Liver (tissue), 9 donors: ENCODE results near the gene RALY. TPM values are rescaled to one million over a fixed set of nuclear protein-coding genes. Genes with fewer than 3 reads are reported as not detected.
"Not testable (repeated sequence)": the region's sequence is repeated elsewhere in the genome, so short reads cannot be mapped to it uniquely, and the experiment has no call there.

Source experiments
- DNase-seq: peaks from one replicate; pipeline ENCODE4 v3.0.0-alpha.2; 2017; ENCODE audit warnings: low spot score
- H3K27ac ChIP-seq, 2 donors: one replicate each; pipeline ENCODE4 v1.7.0; 2013; ENCODE audit warnings: inconsistent platforms in 2 of 2, low read length in 2 of 2, control low read depth in 1 of 2, low read depth in 1 of 2, mild to moderate bottlenecking in 1 of 2
- H3K27me3 ChIP-seq, 4 donors: one replicate each; pipeline versions ENCODE4 v1.6.1 to v1.7.0; 2013; ENCODE audit warnings: low read length in 3 of 4, inconsistent platforms in 1 of 4, mild to moderate bottlenecking in 1 of 4, moderate library complexity in 1 of 4; ENCODE audit not compliant: control insufficient read depth in 4 of 4, insufficient read depth in 4 of 4
- H3K36me3 ChIP-seq, 4 donors: one replicate each; pipeline versions ENCODE4 v1.6.1 to v1.7.0; 2013; ENCODE audit warnings: low read length in 3 of 4, mild to moderate bottlenecking in 3 of 4, low read depth in 1 of 4, moderate library complexity in 1 of 4; ENCODE audit not compliant: control insufficient read depth in 4 of 4, insufficient read depth in 3 of 4
- H3K4me1 ChIP-seq, 4 donors: one replicate each; pipeline versions ENCODE4 v1.6.1 to v1.7.0; 2013; ENCODE audit warnings: low read length in 3 of 4, mild to moderate bottlenecking in 3 of 4, moderate library complexity in 1 of 4; ENCODE audit not compliant: control insufficient read depth in 4 of 4, insufficient read depth in 4 of 4
- H3K4me3 ChIP-seq, 3 donors: one replicate each; pipeline versions ENCODE4 v1.6.1 to v1.7.0; 2013; ENCODE audit warnings: low read length in 3 of 3, control low read depth in 1 of 3, low read depth in 1 of 3, mild to moderate bottlenecking in 1 of 3
- H3K9ac ChIP-seq, 2 donors: one replicate each; pipeline ENCODE4 v1.7.0; 2013; ENCODE audit warnings: low read length in 2 of 2, mild to moderate bottlenecking in 2 of 2, moderate library complexity in 2 of 2, control low read depth in 1 of 2, low read depth in 1 of 2
- H3K9me3 ChIP-seq, 4 donors: one replicate each; pipeline versions ENCODE4 v1.6.1 to v1.7.0; 2013; ENCODE audit warnings: low read length in 3 of 4; ENCODE audit not compliant: control insufficient read depth in 4 of 4
- ATF3 ChIP-seq: IDR thresholded peaks from 2 replicates; pipeline ENCODE4 v1.6.1; 2016; ENCODE audit warnings: antibody characterized with exemption
- CTCF ChIP-seq: fragments of 150-350 bp; IDR thresholded peaks from 2 replicates; pipeline ENCODE4 v1.5.1; 2017; ENCODE audit warnings: improper control_type of control experiment, low read depth, low read length; ENCODE audit not compliant: missing input control
- FOXA1 ChIP-seq: IDR thresholded peaks from 2 replicates; pipeline ENCODE4 v1.6.1; 2016; ENCODE audit warnings: antibody characterized with exemption
- FOXA2 ChIP-seq: IDR thresholded peaks from 2 replicates; pipeline ENCODE4 v1.6.1; 2016; ENCODE audit warnings: antibody characterized with exemption
- HNF4A ChIP-seq, 2 donors: conservative IDR thresholded peaks; 2 replicates each; pipeline ENCODE4 v1.6.1; 2016; ENCODE audit warnings: antibody characterized with exemption in 2 of 2, mild to moderate bottlenecking in 2 of 2
- HNF4G ChIP-seq: IDR thresholded peaks from 2 replicates; pipeline ENCODE4 v1.6.1; 2016; ENCODE audit warnings: antibody characterized with exemption
- JUND ChIP-seq, 2 donors: IDR thresholded peaks; 2 replicates each; pipeline ENCODE4 v1.6.1; 2016; ENCODE audit warnings: antibody characterized with exemption in 2 of 2
- MAX ChIP-seq: IDR thresholded peaks from 2 replicates; pipeline ENCODE4 v1.6.1; 2016; ENCODE audit warnings: antibody characterized with exemption
- NR2F2 ChIP-seq: IDR thresholded peaks from 2 replicates; pipeline ENCODE4 v1.6.1; 2016; ENCODE audit warnings: antibody characterized with exemption
- RAD21 ChIP-seq, 2 donors: IDR thresholded peaks; 2 replicates each; pipeline ENCODE4 v1.6.1; 2016; ENCODE audit warnings: antibody characterized with exemption in 2 of 2, mild to moderate bottlenecking in 2 of 2
- RXRA ChIP-seq, 2 donors: IDR thresholded peaks; 2 replicates each; pipeline ENCODE4 v1.6.1; 2017 to 2018; ENCODE audit warnings: antibody characterized with exemption in 2 of 2, mild to moderate bottlenecking in 1 of 2
- ZBTB33 ChIP-seq: IDR thresholded peaks from 2 replicates; pipeline ENCODE4 v1.6.1; 2016; ENCODE audit warnings: antibody characterized with exemption
- WGBS: extraction: QIAGEN DNeasy Blood & Tissue Kit; methylation state at CpG from one replicate; pipeline ENCODE4 v1.1.7; 2013; 5-methylcytosine and 5-hydroxymethylcytosine counted together
- polyA plus RNA-seq, 2 donors: library from polyadenylated mRNA; stranded (reverse) in 1 of 2; unstranded in 1 of 2; fragments of 200-250 nt in 1 of 2; fragments of >200 nt in 1 of 2; fragmentation: Nextera tagmentation in 1 of 2; extraction: Ambion mirVana in 1 of 2; gene quantifications; one replicate each; pipeline versions ENCODE4 v1.2.1 to v1.2.3, GENCODE V29; 2013 to 2015
- total RNA-seq, 2 donors: library from RNA; depleted of rRNA; stranded (reverse); fragments of >200 nt; gene quantifications; one replicate each; pipeline ENCODE4 v1.2.3, GENCODE V29; 2014
- donor health status: healthy.
- donor health status: healthy.
- donor health status: healthy.
- donor health status: healthy.
- donor health status: healthy.

Gene RALY
- total and polyA plus RNA-seq, 4 donors = 23.1 to 47.4 (median 33.3) TPM

- H3K36me3 ChIP-seq = no peaks in the 10 kb centered on the region
- no peak overlapping the region for H3K9ac ChIP-seq
- H3K27ac ChIP-seq = peak overlapping the region in 1 of 2 donors; percentile 21
- 20% methylated on average over 5 of the region's 5 CpGs for WGBS
- peaks cover 6 to 38% (median 31%) of the 10 kb centered on the region in 4 donors for H3K4me1 ChIP-seq
- no peak for DNase-seq
- TF ChIP-seq HNF4A (conservative IDR thresholded peaks at IDR 0.05) = no peak
- TF ChIP-seq NR2F2 = no peak
- no peak for TF ChIP-seq CTCF
- no peak for TF ChIP-seq RAD21 (IDR thresholded peaks at IDR 0.05)
- no peak for TF ChIP-seq HNF4G
- H3K27me3 ChIP-seq = no peaks in the 10 kb centered on the region
- no peaks in the 10 kb centered on the region for H3K9me3 ChIP-seq
- no peak overlapping the region for H3K4me3 ChIP-seq
These were observed 31.1 kb downstream of the RALY start for GRCh38 chr20:34024723-34025351.

- H3K9me3 ChIP-seq, H3K4me3 ChIP-seq, H3K9ac ChIP-seq, H3K36me3 ChIP-seq, H3K27ac ChIP-seq, H3K27me3 ChIP-seq, DNase-seq: not testable (repeated sequence)
- H3K4me1 ChIP-seq = peaks cover 6 to 30% (median 27%) of the 10 kb centered on the region in 4 donors
- 97% methylated on average over 6 of the region's 6 CpGs for WGBS
These were observed 34.3 kb downstream of the RALY start for GRCh38 chr20:34028013-34028412.

- TF ChIP-seq FOXA1 = no peak
- TF ChIP-seq JUND (IDR thresholded peaks at IDR 0.05) = no peak
- TF ChIP-seq RXRA (IDR thresholded peaks at IDR 0.05) = no peak
- WGBS = 95% methylated on average over 1 of the region's 1 CpG
- no peaks in the 10 kb centered on the region for H3K9me3 ChIP-seq
- no peak overlapping the region for H3K4me3 ChIP-seq
- H3K4me1 ChIP-seq = peaks cover 6 to 24% (median 17%) of the 10 kb centered on the region in 4 donors
- DNase-seq = no peak
- H3K27ac ChIP-seq = no peak overlapping the region
- no peaks in the 10 kb centered on the region for H3K27me3 ChIP-seq
- H3K36me3 ChIP-seq = peaks cover 0 to 17% (median 9%) of the 10 kb centered on the region in 4 donors
- no peak overlapping the region for H3K9ac ChIP-seq
These were observed 35.7 kb downstream of the RALY start for GRCh38 chr20:34029415-34029814.

- no peak for DNase-seq
- Histone ChIP-seq H3K9me3 (no peaks in the 10 kb centered on the region), H3K9ac (no peak overlapping the region), H3K4me3 (no peak overlapping the region), H3K27me3 (no peaks in the 10 kb centered on the region), H3K27ac (no peak overlapping the region), H3K4me1 (peaks cover under 1 to 13% (median 7%) of the 10 kb centered on the region in 4 donors), H3K36me3 (peaks cover 0 to 17% (median 9%) of the 10 kb centered on the region in 4 donors)
- TF ChIP-seq HNF4G (no peak), MAX (no peak), ATF3 (no peak), ZBTB33 (no peak), FOXA2 (no peak), HNF4A (conservative IDR thresholded peaks at IDR 0.05) (no peak), CTCF (no peak)
- WGBS = 99% methylated on average over 1 of the region's 1 CpG
These were observed 36.7 kb downstream of the RALY start for GRCh38 chr20:34030456-34030855.
